SHP77 treated with DMSO at 0.1 percent for 48 hours (cell line): ENCODE results near the gene TIMP2.

Experiments used
- DNase-seq: peaks from one replicate; lab custom pipeline; 2025; lab: John Stamatoyannopoulos, UW

Gene TIMP2

GRCh38 chr17:78812855-78813254 is 112.3 kb downstream of the TIMP2 start:
- DNase-seq: no peak

GRCh38 chr17:78808163-78808562 is 117.0 kb downstream of the TIMP2 start:
- DNase-seq: no peak

GRCh38 chr17:78806451-78806850 is 118.7 kb downstream of the TIMP2 start:
- DNase-seq: no peak

GRCh38 chr17:78805301-78805700 is 119.9 kb downstream of the TIMP2 start:
- no peak for DNase-seq

- DNase-seq: no peak
These were observed 120.4 kb downstream of the TIMP2 start for GRCh38 chr17:78804777-78805176.

DNA sequence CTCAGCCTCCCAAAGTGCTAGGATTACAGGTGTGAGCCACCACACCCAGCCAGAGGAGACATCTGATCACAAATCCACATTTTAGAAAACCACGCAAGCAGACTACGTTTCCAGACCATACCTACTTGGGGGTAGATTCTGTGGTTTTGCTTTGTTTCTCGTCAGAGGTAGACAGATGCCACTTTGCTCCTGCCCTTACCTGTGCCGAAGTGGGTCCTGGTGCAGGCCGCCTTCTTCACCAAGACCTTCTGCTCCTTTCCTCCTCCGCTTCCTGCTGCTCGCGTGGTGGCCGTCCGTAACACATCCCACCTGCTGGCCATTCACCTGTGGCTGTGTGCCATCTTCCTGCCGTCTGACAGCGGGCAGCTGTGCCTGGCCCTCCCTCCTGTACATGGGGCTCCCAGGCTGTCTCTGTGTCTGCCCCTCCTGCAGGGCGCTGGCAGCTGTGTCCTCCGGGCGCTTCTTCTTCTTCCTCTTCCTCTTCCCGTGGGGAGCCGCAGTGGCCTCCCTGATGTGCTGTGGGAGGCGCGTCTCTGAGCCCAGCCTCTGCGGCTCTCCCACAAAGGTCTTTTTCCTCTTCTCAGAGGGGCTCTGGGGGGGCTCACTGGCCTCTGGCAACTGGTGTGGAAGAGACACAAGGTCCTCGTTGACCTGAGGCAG is 121.9 kb downstream of the TIMP2 start:
- DNase-seq: no peak
